K562 (cell line): ENCODE results near the gene FERMT1. TPM values are rescaled to one million over a fixed set of nuclear protein-coding genes. Genes with fewer than 3 reads are reported as not detected.

Experiments
- ATAC-seq: fragments of 200-7000 bp; cut with Tn5 transposase; 3 replicates; pipeline ENCODE4 v1.9.1; 2020; ENCODE audit warnings: moderate library complexity
- BruUV-seq: library from RNA; stranded (reverse); fragments of 400-500 nt; replicated peaks from 2 replicates; lab custom pipeline; 2021; lab: Mats Ljungman, UMichigan
- CTCF ChIA-PET: fragments of 300-600 bp; formaldehyde crosslinking; extraction: SDS; loops from one replicate; lab custom pipeline; 2021; ENCODE audit warnings: low intra/inter-chr PET ratio; lab: Yijun Ruan, JAX
- POLR2A ChIA-PET: fragments of 300-600, 350-650 bp; sonication (Branson Sonifier 250); formaldehyde crosslinking; extraction: SDS; loops from one replicate; lab custom pipeline; 2021; ENCODE audit warnings: antibody characterized with exemption, inconsistent platforms; lab: Yijun Ruan, JAX
- DNase-seq, 4 experiments: peaks; one replicate each; pipeline versions ENCODE4 v3.0.0 to v3.0.0-alpha.2; 2011 to 2018; ENCODE audit warnings: low spot score in 3 of 4, mixed read lengths in 3 of 4; ENCODE audit errors: extremely low read depth in 1 of 4
- FAIRE-seq: peaks from 2 replicates; lab custom pipeline; 2011; peaks lifted over from hg19 to GRCh38; lab: Jason Lieb, UNC
- H2AFZ ChIP-seq: 2 replicates; pipeline ENCODE4 v1.6.0; 2011; ENCODE audit warnings: low read depth, low read length, control low read depth, inconsistent platforms
- H3K27ac ChIP-seq: fragments of 200-600 bp; 3 replicates; pipeline ENCODE4 v1.8.0; 2011; ENCODE audit warnings: low read depth, mild to moderate bottlenecking, control low read depth, inconsistent platforms, low read length, moderate library complexity, mixed read lengths; ENCODE audit errors: extremely low read depth
- H3K27me3 ChIP-seq, 2 experiments: fragments of 300-600 bp in 1 of 2; 2 replicates in 1 of 2; 3 replicates in 1 of 2; pipeline versions ENCODE4 v1.6.0 to v1.8.0; 2011; ENCODE audit warnings: inconsistent platforms in 2 of 2, low read length in 2 of 2, mild to moderate bottlenecking in 1 of 2, mixed read lengths in 1 of 2, moderate library complexity in 1 of 2; ENCODE audit not compliant: control insufficient read depth in 2 of 2, insufficient read depth in 2 of 2
- H3K36me3 ChIP-seq: fragments of 300-600 bp; 3 replicates; pipeline ENCODE4 v1.8.0; 2011; ENCODE audit warnings: mild to moderate bottlenecking, low read length, inconsistent platforms; ENCODE audit not compliant: control insufficient read depth, insufficient read depth
- H3K4me1 ChIP-seq, 2 experiments: fragments of 200-600 bp in 1 of 2; replicated peaks in 1 of 2; 2 replicates in 1 of 2; 3 replicates in 1 of 2; pipeline versions ENCODE4 v1.5.1 to v1.8.0; 2011; ENCODE audit warnings: inconsistent platforms in 2 of 2, low read length in 2 of 2, mild to moderate bottlenecking in 1 of 2, mixed read lengths in 1 of 2, moderate library complexity in 1 of 2; ENCODE audit not compliant: control insufficient read depth in 2 of 2, insufficient read depth in 2 of 2
- H3K4me2 ChIP-seq: 2 replicates; pipeline ENCODE4 v1.6.1; 2011; ENCODE audit warnings: low read length, control low read depth, inconsistent platforms, mixed read lengths; ENCODE audit not compliant: insufficient read depth
- H3K4me3 ChIP-seq: fragments of 200-600 bp; sonication (generic), shearing (Covaris generic); 2 replicates; pipeline ENCODE4 v1.5.1; 2016; ENCODE audit warnings: control low read depth, inconsistent platforms
- H3K79me2 ChIP-seq: fragments of 200-600 bp; 3 replicates; pipeline ENCODE4 v1.8.0; 2011; ENCODE audit warnings: low read length, inconsistent platforms; ENCODE audit not compliant: control insufficient read depth, insufficient read depth
- H3K9ac ChIP-seq, 2 experiments: 2 replicates each; pipeline versions ENCODE4 v1.6.0 to v1.6.1; 2011; ENCODE audit warnings: low read depth in 2 of 2, low read length in 2 of 2, control low read depth in 1 of 2, inconsistent platforms in 1 of 2, mild to moderate bottlenecking in 1 of 2, mixed read lengths in 1 of 2; ENCODE audit not compliant: insufficient read depth in 1 of 2
- H3K9me1 ChIP-seq: one replicate; pipeline ENCODE4 v1.6.0; 2011; ENCODE audit warnings: inconsistent platforms, mild to moderate bottlenecking, low read length, moderate library complexity; ENCODE audit not compliant: control insufficient read depth, insufficient read depth
- H3K9me3 ChIP-seq: replicated peaks from 2 replicates; pipeline ENCODE4 v1.5.1; 2011; ENCODE audit warnings: low read depth, low read length, inconsistent platforms; ENCODE audit not compliant: control insufficient read depth, insufficient read depth
- H4K20me1 ChIP-seq: replicated peaks from 2 replicates; pipeline ENCODE4 v1.6.1; 2011; ENCODE audit warnings: low read length, inconsistent platforms, mixed read lengths; ENCODE audit not compliant: control insufficient read depth, insufficient read depth
- CCAR2 ChIP-seq: fragments of 200-400 bp; formaldehyde crosslinking; IDR thresholded peaks from 2 replicates; pipeline ENCODE4 v1.6.1; 2017; ENCODE audit warnings: mild to moderate bottlenecking, low read depth, low read length
- CUX1 ChIP-seq: fragments of 200-800 bp; sonication (Bioruptor generic); IDR thresholded peaks from 2 replicates; pipeline ENCODE4 v1.6.1; 2016; ENCODE audit warnings: missing genetic modification characterization, missing compliant biosample characterization
- FOXJ2 ChIP-seq: fragments of 200-800 bp; sonication (Bioruptor generic); IDR thresholded peaks from 2 replicates; pipeline ENCODE4 v1.6.1; 2016; ENCODE audit warnings: missing genetic modification characterization, missing compliant biosample characterization
- HIVEP1 ChIP-seq: fragments of 250-450 bp; sonication (Bioruptor Pico); IDR thresholded peaks from 2 replicates; pipeline ENCODE4 v1.4.0; 2020; ENCODE audit warnings: mild to moderate bottlenecking
- NELFE ChIP-seq: IDR thresholded peaks from 2 replicates; pipeline ENCODE4 v1.6.1; 2011; ENCODE audit warnings: mild to moderate bottlenecking; ENCODE audit not compliant: insufficient read depth, insufficient read length
- POLR2AphosphoS5 ChIP-seq: IDR thresholded peaks from 2 replicates; pipeline ENCODE4 v1.6.1; 2011; ENCODE audit warnings: mild to moderate bottlenecking, low read depth, low read length, moderate library complexity; ENCODE audit not compliant: control insufficient read depth, insufficient read depth
- RFX1 ChIP-seq: fragments of 450-650 bp; IDR thresholded peaks from 2 replicates; pipeline ENCODE4 v1.6.1; 2016; ENCODE audit warnings: mild to moderate bottlenecking, moderate library complexity
- SMARCE1 ChIP-seq: fragments of 450-650 bp; IDR thresholded peaks from 2 replicates; pipeline ENCODE4 v1.7.1; 2016; ENCODE audit warnings: mild to moderate bottlenecking
- TCF7 ChIP-seq: sonication (generic); IDR thresholded peaks from 2 replicates; pipeline ENCODE4 v1.6.1; 2016; ENCODE audit warnings: antibody characterized with exemption, borderline replicate concordance
- XRCC3 ChIP-seq: fragments of 450-650 bp; IDR thresholded peaks from 2 replicates; pipeline ENCODE4 v1.6.1; 2017; ENCODE audit warnings: mild to moderate bottlenecking, moderate library complexity
- YBX1 ChIP-seq: fragments of 450-650 bp; IDR thresholded peaks from 2 replicates; pipeline ENCODE4 v1.7.1; 2016; ENCODE audit warnings: mild to moderate bottlenecking
- ZBTB17 ChIP-seq: fragments of 450-650 bp; formaldehyde crosslinking; IDR thresholded peaks from 2 replicates; pipeline ENCODE4 v1.4.0; 2020; ENCODE audit warnings: mild to moderate bottlenecking
- ZZZ3 ChIP-seq: fragments of 450-650 bp; IDR thresholded peaks from 2 replicates; pipeline ENCODE4 v1.6.1; 2016; ENCODE audit warnings: antibody characterized with exemption, mild to moderate bottlenecking, moderate library complexity
- in situ Hi-C: fragments of 300-500 bp; cut with MboI; formaldehyde crosslinking; loops from 4 replicates; pipeline ENCODE4 v1.15.0; 2018; ENCODE audit warnings: inconsistent platforms, mixed read lengths
- intact Hi-C: fragments of 100-400 bp; cut with micrococcal nuclease; formaldehyde crosslinking; loops from 2 replicates; pipeline ENCODE4 v1.14.2; 2022
- polyA plus RNA-seq, 8 experiments: library from polyadenylated mRNA; depleted of rRNA in 4 of 8; stranded (reverse) in 5 of 8; unstranded in 3 of 8; fragments of >200 nt; fragmentation: Nextera tagmentation in 2 of 8; fragmentation: Illumina TruSeq in 1 of 8; extraction: Ambion mirVana in 2 of 8; extraction: Trizol in 1 of 8; gene quantifications; 2 replicates each; pipeline versions ENCODE4 v1.2.1 to v1.2.3, GENCODE V29; 2011 to 2014; ENCODE audit warnings: inconsistent platforms in 1 of 8, missing spikeins in 1 of 8
- total RNA-seq, 7 experiments: library from RNA; depleted of rRNA in 6 of 7; stranded (reverse); fragments of >200 nt in 6 of 7; fragmentation: Illumina TruSeq in 2 of 7; extraction: Trizol in 2 of 7; gene quantifications; 2 replicates each; pipeline versions ENCODE4 v1.2.1 to v1.2.3, GENCODE V29; 2011 to 2021; ENCODE audit warnings: low replicate concordance in 1 of 7
- TF ChIP-seq, protein P1 (sequence below): sonication (generic); formaldehyde crosslinking; IDR thresholded peaks from 2 replicates; pipeline ENCODE4 v1.9.0; 2022; ENCODE audit warnings: mild to moderate bottlenecking, missing genetic modification reagents

Gene FERMT1
- total and polyA plus RNA-seq, 9 of the 15 experiments (the other 6 are each of a cell fraction or from before 2014, with no cell fraction given): 0.07 TPM; not detected in 8

DNA sequence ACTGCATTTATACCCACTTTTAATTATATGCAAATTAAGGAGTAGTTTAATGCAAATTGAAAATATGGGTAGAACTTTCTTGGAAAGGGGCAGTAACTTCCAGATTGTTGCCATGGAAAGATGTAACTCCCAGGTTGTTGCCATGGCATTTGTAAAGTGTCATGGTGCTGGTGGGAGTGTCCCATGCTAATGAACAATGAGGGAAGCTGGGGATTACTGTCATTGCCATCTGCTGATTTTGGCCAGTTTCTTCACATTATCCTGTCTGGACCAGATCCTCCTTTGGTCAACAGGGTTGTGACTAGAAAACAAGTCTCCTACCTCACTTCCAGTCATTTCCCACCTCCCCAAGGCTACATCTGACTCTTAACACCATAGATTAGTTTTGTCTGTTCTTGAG lies 45.4 kb upstream of the FERMT1 start:
- POLR2A ChIA-PET: no interaction called here
- no peak for FAIRE-seq
- Histone ChIP-seq H3K4me1 (no peaks in the 10 kb centered on the region), H4K20me1 (no peaks in the 10 kb centered on the region), H3K9ac (no peak overlapping the region), H3K4me3 (no peak overlapping the region), H2AFZ (no peak overlapping the region), H3K27ac (no peak overlapping the region), H3K9me1 (no peaks in the 10 kb centered on the region), H3K9me3 (no peaks in the 10 kb centered on the region; the same call in 1 of the 2 replicates), H3K4me2 (no peak overlapping the region), H3K27me3 (no peaks in the 10 kb centered on the region), H3K36me3 (no peaks in the 10 kb centered on the region), H3K79me2 (no peaks in the 10 kb centered on the region)
- ATAC-seq: no peak
- intact Hi-C loops (no loop called here), in situ Hi-C loops (no loop called here)
- BruUV-seq: no TSS peak
- TF ChIP-seq SMARCE1: no peak
- TF ChIP-seq TCF7: no peak
- no peak for TF ChIP-seq ZZZ3
- no peak for TF ChIP-seq HIVEP1 (CRISPR knock-in tag)
- no peak for TF ChIP-seq POLR2AphosphoS5
- no peak for TF ChIP-seq YBX1
- TF ChIP-seq, protein P1, sequence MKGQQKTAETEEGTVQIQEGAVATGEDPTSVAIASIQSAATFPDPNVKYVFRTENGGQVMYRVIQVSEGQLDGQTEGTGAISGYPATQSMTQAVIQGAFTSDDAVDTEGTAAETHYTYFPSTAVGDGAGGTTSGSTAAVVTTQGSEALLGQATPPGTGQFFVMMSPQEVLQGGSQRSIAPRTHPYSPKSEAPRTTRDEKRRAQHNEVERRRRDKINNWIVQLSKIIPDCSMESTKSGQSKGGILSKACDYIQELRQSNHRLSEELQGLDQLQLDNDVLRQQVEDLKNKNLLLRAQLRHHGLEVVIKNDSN (CRISPR knock-in tag): no peak
- TF ChIP-seq ZBTB17: no peak
- DNase-seq: no peak
- CTCF ChIA-PET: no interaction called here

GRCh38 chr20:6165346-6165745 lies 42.5 kb upstream of the FERMT1 start:
- no peak for ATAC-seq
- Histone ChIP-seq H3K4me3 (no peak overlapping the region), H3K36me3 (no peaks in the 10 kb centered on the region), H3K4me2 (no peak overlapping the region), H3K9ac (no peak overlapping the region), H3K9me1 (no peaks in the 10 kb centered on the region), H3K27me3 (no peaks in the 10 kb centered on the region), H4K20me1 (no peaks in the 10 kb centered on the region), H3K4me1 (no peaks in the 10 kb centered on the region), H3K27ac (no peak overlapping the region), H2AFZ (no peak overlapping the region), H3K9me3 (no peaks in the 10 kb centered on the region), H3K79me2 (no peaks in the 10 kb centered on the region)
- POLR2A ChIA-PET: no interaction called here
- DNase-seq: no peak
- CTCF ChIA-PET: no interaction called here
- BruUV-seq: no TSS peak
- no peak for FAIRE-seq
- in situ Hi-C loops (no loop called here), intact Hi-C loops (no loop called here)
- TF ChIP-seq NELFE: no peak
- no peak for TF ChIP-seq XRCC3
- TF ChIP-seq CUX1: no peak
- no peak for TF ChIP-seq CCAR2
- no peak for TF ChIP-seq FOXJ2
- TF ChIP-seq RFX1: no peak
